WI38 (cell line): ENCODE results near the gene EXOSC9.

Source experiments
- H3K4me3 ChIP-seq: 2 replicates; pipeline ENCODE4 v1.5.1; 2011; ENCODE audit warnings: low read depth, mild to moderate bottlenecking, control low read depth, low read length
- TF ChIP-seq, protein P1 (sequence below): IDR thresholded peaks from 2 replicates; pipeline ENCODE4 v1.5.1; 2012; ENCODE audit warnings: low read depth, mild to moderate bottlenecking, control low read depth, low read length

EXOSC9 gene

DNA sequence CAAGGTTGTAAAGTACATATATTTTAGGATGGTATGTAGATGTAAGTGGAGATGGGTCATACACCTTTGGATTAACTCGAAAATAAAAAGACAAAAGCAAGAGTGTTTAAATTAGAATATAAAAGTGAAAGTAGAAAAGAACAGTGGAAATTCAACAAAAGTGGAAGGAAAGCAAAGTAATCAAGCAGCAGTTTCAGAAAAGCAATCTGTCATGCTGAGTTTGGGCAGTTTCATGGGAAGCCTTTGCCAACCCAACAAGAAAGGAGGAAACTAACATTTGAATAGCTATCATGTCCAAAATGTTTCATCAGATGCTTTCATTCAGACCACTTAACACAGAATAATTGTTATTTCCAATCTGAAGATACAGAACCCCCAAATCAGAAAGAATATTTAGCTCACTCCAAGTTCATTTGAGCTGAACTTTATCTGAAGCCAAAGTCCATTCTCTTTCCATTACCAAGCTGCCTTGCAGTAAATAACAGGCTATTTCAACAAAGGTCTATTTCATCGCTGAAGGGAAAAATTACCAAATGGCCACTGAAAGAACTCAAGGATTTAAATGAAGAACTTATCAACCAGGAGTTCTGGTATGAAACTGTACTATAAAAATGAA lies 1.8 kb upstream of the EXOSC9 start:
- H3K4me3 ChIP-seq, result no peak overlapping the region
- TF ChIP-seq, protein P1, sequence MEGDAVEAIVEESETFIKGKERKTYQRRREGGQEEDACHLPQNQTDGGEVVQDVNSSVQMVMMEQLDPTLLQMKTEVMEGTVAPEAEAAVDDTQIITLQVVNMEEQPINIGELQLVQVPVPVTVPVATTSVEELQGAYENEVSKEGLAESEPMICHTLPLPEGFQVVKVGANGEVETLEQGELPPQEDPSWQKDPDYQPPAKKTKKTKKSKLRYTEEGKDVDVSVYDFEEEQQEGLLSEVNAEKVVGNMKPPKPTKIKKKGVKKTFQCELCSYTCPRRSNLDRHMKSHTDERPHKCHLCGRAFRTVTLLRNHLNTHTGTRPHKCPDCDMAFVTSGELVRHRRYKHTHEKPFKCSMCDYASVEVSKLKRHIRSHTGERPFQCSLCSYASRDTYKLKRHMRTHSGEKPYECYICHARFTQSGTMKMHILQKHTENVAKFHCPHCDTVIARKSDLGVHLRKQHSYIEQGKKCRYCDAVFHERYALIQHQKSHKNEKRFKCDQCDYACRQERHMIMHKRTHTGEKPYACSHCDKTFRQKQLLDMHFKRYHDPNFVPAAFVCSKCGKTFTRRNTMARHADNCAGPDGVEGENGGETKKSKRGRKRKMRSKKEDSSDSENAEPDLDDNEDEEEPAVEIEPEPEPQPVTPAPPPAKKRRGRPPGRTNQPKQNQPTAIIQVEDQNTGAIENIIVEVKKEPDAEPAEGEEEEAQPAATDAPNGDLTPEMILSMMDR, result no peak

- no peak overlapping the region for H3K4me3 ChIP-seq
Observed at GRCh38 chr4:121799867-121800501, 1.1 kb upstream of the EXOSC9 start.

DNA sequence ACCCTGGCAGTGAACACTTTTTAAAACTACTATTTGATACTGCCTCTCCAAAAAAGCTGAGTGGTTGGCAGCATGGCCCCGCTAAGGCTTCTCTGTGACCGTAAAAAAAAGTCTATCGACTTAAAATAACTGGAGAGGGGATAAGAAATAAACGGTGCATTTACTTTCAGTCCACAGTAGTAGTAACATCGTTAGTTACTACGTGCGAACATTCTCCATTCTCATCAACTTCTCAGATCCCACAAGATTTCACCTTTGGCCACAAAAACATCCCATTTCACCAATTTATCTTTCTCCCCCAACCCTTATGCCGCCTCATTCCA lies 524 bp upstream of the EXOSC9 start:
- TF ChIP-seq, protein P1, result no peak
- H3K4me3 ChIP-seq, result peak overlapping the region; percentile 85

More at GRCh38 chr4:121799867-121800501, 1.1 kb upstream of the EXOSC9 start:
- TF ChIP-seq, protein P1, result no peak

DNA sequence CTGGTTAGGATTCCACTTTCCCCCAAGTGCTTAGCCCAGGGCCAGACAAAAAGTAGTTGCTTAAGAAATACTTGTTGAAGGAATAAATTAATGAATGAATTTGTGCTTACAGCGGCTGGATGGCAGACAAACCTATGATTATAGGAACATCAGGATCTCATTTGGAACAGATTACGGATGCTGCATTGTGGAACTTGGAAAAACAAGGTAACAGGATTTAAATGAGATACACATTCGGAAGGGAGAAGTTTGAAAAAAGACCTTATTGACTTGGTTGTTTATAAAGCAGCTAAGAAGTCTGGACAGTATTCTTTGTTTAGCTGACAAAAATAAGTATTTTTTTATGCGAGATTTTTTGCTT lies 572 bp downstream of the EXOSC9 start:
- TF ChIP-seq, protein P1, result no peak
- peak overlapping the region; percentile 85 for H3K4me3 ChIP-seq

DNA sequence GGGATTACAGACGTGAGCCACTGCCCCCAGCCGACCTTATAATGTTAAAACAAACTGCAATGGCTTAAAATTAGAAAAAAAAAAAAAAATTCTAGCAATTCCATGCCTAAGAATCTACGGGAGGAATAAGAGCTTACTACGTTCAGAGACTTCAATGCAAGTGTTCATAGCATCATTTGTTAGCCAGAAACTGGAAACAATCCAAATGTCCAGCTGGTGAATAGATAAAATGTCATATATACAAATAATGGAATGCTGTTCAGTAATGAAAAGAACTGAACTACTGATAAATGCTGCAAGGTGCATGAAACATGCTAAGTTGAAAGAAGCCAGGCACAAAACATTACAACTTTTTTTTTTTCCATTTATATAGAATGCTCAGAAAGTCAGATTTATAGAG lies 5.3 kb downstream of the EXOSC9 start:
- TF ChIP-seq, protein P1, result no peak
- no peak overlapping the region for H3K4me3 ChIP-seq

- TF ChIP-seq, protein P1, result no peak
- no peak overlapping the region for H3K4me3 ChIP-seq
Observed at GRCh38 chr4:121811122-121811521, 10.0 kb downstream of the EXOSC9 start.

GRCh38 chr4:121814756-121815155 lies 13.6 kb downstream of the EXOSC9 start:
- TF ChIP-seq, protein P1, result no peak
- no peak overlapping the region for H3K4me3 ChIP-seq
